GM18502 (cell line): ENCODE data around the gene ABCA3.

Source experiments
- ATAC-seq: cut with Tn5 transposase; IDR thresholded peaks from one replicate; pipeline ENCODE4 v1.9.1; 2021; ENCODE audit warnings: mild to moderate bottlenecking; ENCODE audit not compliant: unreplicated experiment, poor library complexity

Gene ABCA3

GRCh38 chr16:2323701-2324100 lies 16.8 kb downstream of the ABCA3 start:
- ATAC-seq: no peak

GRCh38 chr16:2319606-2320005 lies 20.9 kb downstream of the ABCA3 start:
- ATAC-seq: no peak

DNA sequence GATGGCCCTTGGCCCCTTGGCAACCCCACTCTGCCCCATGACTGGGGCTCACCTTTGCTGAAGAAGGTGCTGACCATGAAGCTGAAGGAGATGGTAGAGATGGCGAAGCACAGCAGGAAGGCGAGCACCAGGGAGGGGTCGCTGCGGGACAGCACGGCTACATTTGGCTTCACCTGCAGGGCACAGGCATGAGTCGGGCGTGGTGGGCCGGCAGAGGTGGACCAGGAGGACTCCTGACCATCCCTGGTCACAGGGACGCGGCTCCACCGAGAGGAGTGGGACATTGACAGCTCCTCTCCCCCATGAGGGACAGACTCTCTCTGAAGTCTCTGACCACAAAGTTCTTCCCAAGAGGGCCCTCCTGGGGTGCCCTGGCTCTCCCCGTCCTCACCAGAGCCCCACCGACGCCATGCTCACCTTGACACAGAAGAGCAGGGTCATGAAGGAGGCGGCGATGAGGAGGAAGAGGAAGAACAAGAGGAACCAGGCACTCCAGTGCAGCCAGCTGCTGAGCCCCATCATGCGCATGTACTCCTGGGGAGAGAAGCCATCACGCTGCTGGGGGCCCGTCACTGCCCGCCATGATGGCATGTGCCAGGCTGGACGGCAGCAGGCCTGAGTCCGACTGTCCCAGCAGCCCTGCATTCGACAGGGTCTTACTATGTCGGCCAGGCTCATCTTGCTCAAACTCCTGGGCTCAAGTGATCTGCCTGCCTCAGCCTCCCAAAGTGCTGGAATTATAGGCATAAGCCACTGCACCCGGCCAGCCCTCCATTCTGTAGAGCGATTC lies 23.1 kb downstream of the ABCA3 start:
- no peak for ATAC-seq

DNA sequence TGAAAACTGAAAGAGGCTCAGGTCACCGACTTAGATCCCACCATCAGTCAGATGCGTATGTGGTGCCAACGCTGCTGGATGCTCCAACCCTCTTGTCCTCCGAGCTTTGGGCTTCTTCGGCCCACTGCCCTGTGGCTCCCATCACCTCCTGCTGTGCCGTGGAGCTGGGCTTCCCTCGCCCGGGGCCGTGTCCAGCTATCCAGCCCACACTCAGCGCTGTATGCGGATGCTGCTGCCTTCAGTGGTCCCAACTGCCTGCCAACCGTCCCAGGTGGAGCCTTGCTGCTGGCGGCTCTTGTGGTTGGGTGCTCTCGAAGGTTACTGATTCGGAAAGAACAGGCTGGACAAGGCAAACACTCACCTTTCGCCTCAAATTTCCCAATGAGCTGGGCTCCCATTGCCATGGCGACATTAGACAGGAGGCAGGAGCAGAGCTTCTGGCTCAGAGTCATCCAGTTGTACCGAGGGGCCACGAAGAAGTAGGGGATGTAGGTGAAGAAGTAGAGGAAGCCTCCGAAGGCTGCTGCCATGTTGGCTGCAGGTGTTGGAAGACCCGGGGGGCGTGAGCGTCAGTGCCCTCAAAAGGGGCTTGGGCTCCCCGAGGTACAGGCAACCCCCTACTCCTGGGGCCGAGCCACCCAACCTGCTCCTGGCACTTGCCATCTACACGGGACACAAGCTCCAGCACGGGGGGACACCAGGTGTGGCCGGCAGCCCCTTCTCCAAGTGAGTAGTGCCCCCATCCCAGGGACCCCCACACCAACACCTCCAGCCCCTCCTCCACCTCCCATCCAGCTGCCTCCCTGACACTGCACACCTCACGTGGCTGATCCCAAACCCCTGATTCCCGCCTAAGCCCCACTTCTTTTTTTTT lies 32.2 kb downstream of the ABCA3 start:
- ATAC-seq: no peak

DNA sequence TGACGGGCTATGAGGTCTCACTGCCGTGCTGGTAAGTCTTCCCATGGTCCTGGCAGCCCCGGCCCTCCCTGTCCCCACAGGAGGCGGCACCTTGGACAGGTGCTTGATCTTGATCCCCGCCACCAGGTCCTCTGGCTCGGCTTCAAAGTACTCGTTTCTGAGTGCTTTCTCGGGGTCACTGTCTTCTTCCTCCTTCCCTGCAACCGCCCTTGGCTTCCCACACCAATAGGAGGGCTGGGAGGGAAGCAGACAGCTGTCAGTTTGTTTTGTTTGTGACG lies 40.7 kb downstream of the ABCA3 start:
- ATAC-seq: no peak

GRCh38 chr16:2299121-2299914 lies 41.2 kb downstream of the ABCA3 start:
- ATAC-seq: no peak

DNA sequence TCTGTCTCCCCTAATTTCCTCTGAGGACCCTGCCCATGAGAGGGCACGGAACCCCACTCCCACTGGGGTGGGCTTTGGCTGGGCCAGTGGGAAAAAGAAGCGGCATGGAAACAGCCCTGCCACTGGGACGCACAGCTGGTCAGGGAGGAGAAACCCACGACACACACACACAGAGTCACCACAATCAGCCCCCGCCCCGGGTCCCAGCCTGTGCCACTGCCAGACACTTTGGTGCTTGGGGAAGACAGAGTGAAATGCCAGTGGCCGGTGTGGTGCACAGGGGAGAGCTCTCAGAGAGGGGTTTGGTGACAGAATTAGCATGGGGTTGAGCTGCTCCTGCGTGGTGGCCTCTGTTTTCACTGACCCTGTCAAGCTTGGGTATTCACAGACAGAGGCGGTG lies 41.9 kb downstream of the ABCA3 start:
- no peak for ATAC-seq

DNA sequence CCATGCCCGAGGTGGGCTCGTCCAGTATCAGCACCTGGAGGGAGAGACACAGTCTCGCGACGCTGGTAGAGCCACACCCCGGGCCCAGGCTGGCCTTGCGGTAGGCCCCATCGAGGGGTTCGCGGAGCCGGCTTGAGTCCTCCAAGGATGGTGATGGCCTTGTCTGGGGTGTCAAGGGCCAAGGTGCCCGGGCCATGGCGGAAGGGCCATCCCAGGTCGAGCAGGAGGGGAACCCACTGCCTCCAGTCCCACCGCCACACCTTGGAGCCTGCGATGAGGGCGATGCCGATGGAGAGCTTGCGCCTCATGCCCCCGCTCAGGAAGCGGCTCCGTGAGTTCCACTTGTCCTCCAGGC lies 43.0 kb downstream of the ABCA3 start:
- ATAC-seq: no peak

- no peak for ATAC-seq
Measured at GRCh38 chr16:2296661-2297505, 43.6 kb downstream of the ABCA3 start.

GRCh38 chr16:2295056-2295798 lies 45.3 kb downstream of the ABCA3 start:
- no peak for ATAC-seq

GRCh38 chr16:2292221-2292620 lies 48.3 kb downstream of the ABCA3 start:
- ATAC-seq: no peak

- no peak for ATAC-seq
Measured at GRCh38 chr16:2289282-2289681, 51.2 kb downstream of the ABCA3 start.

GRCh38 chr16:2288726-2289125 lies 51.8 kb downstream of the ABCA3 start:
- no peak for ATAC-seq

DNA sequence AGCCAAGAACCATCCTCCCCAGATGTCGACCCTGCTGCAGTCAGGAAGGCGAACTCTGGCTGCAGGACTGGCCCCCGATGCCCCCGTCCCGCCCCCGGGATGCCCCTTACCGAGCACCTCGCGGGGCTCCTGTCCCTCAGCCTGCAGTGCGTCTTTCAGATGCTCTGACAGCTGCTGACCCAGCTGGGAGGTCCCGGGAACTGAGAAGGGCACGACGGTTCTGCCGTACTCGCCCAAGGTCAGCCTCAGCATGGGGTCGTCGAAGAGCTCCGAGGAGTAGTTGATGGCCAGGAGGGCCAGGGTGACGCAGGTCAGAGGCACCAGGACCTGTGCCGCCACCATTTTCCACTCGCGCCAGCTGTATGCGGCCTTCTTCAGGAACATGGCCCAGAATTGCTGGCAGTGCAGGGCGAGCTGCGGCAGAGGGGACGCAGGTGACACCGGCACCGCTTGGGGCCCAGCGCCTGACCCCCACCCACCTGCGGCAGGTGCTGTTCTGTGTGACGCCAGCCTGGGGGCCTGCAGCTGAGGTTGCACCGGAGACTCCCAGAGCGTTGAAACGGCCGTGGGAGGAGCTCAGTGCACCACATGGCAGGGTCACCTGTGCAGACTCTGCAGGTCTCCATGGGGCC lies 52.5 kb downstream of the ABCA3 start:
- no peak for ATAC-seq

DNA sequence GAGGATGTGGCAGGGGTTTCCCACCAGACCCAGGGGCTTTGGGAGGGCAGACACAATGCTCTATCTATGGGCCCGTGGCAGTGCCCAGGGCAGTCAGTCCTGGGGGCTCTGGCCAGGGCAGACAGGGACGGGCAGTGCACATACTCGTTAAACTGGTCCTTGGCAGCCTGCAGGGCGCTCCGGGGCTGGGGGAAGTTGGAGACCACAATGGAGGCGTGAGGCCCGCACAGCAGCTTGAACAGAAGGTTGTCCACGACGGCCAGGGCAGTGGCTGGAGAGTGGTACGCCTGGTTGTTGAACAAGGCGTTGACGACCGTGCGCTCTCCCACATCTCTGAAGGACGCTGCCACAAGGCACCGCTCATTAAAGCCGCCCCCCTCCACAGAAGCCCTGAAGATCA lies 54.0 kb downstream of the ABCA3 start:
- no peak for ATAC-seq

- ATAC-seq: no peak
Measured at GRCh38 chr16:2285731-2286191, 54.8 kb downstream of the ABCA3 start.

GRCh38 chr16:2284797-2285576 lies 55.5 kb downstream of the ABCA3 start:
- ATAC-seq: no peak
